Measurements from ENCODE around the gene LKAAEAR1.
"Not testable (repeated sequence)": the region's sequence is repeated elsewhere in the genome, so short reads cannot be mapped to it uniquely, and the experiment has no call there.

Gene LKAAEAR1

GRCh38 chr20:64117432-64117777 is 33.2 kb upstream of the LKAAEAR1 start:
- H3K9me3 ChIP-seq (ENCODE audit: control insufficient read depth in 1 of 2, low read length in 2 of 2); H3K4me3 ChIP-seq (ENCODE audit: low read depth in 1 of 2, low read length in 2 of 2); H3K27ac ChIP-seq (ENCODE audit: low read depth, low read length); H3K36me3 ChIP-seq (ENCODE audit: control insufficient read depth in 1 of 2, insufficient read depth in 2 of 2, low read length in 2 of 2); H3K4me1 ChIP-seq (ENCODE audit: control insufficient read depth in 1 of 2, insufficient read depth in 2 of 2, low read length in 2 of 2); H3K9ac ChIP-seq (ENCODE audit: low read depth in 1 of 2, low read length in 2 of 2): not testable (repeated sequence)
- H3K27me3 ChIP-seq (ENCODE audit: control insufficient read depth in 1 of 2, insufficient read depth in 2 of 2, low read length in 2 of 2): peaks cover 0 to 12% of the 10 kb centered on the region in 2 donors

- peaks cover 0 to 9% of the 10 kb centered on the region in 2 donors for H3K27me3 ChIP-seq (ENCODE audit: control insufficient read depth in 1 of 2, insufficient read depth in 2 of 2, low read length in 2 of 2)
- H3K9ac ChIP-seq (ENCODE audit: low read depth in 1 of 2, low read length in 2 of 2): no peak overlapping the region
- H3K36me3 ChIP-seq (ENCODE audit: control insufficient read depth in 1 of 2, insufficient read depth in 2 of 2, low read length in 2 of 2): no peaks in the 10 kb centered on the region
- H3K9me3 ChIP-seq (ENCODE audit: control insufficient read depth in 1 of 2, low read length in 2 of 2): no peaks in the 10 kb centered on the region
- H3K27ac ChIP-seq (ENCODE audit: low read depth, low read length): no peak overlapping the region
- no peak overlapping the region for H3K4me3 ChIP-seq (ENCODE audit: low read depth in 1 of 2, low read length in 2 of 2)
- peaks cover 3 to 7% of the 10 kb centered on the region in 2 donors for H3K4me1 ChIP-seq (ENCODE audit: control insufficient read depth in 1 of 2, insufficient read depth in 2 of 2, low read length in 2 of 2)
Observed at GRCh38 chr20:64116541-64117431, 32.6 kb upstream of the LKAAEAR1 start.

- no peaks in the 10 kb centered on the region for H3K36me3 ChIP-seq (ENCODE audit: control insufficient read depth in 1 of 2, insufficient read depth in 2 of 2, low read length in 2 of 2)
Observed at GRCh38 chr20:64116016-64116415, 31.8 kb upstream of the LKAAEAR1 start.

GRCh38 chr20:64115171-64115911 is 31.1 kb upstream of the LKAAEAR1 start:
- Histone ChIP-seq H3K36me3 (ENCODE audit: control insufficient read depth in 1 of 2, insufficient read depth in 2 of 2, low read length in 2 of 2) (no peaks in the 10 kb centered on the region), H3K4me3 (ENCODE audit: low read depth in 1 of 2, low read length in 2 of 2) (no peak overlapping the region), H3K27ac (ENCODE audit: low read depth, low read length) (no peak overlapping the region), H3K27me3 (ENCODE audit: control insufficient read depth in 1 of 2, insufficient read depth in 2 of 2, low read length in 2 of 2) (no peaks in the 10 kb centered on the region), H3K9ac (ENCODE audit: low read depth in 1 of 2, low read length in 2 of 2) (no peak overlapping the region), H3K4me1 (ENCODE audit: control insufficient read depth in 1 of 2, insufficient read depth in 2 of 2, low read length in 2 of 2) (peaks cover 3 to 6% of the 10 kb centered on the region in 2 donors), H3K9me3 (ENCODE audit: control insufficient read depth in 1 of 2, low read length in 2 of 2) (no peaks in the 10 kb centered on the region)

More at GRCh38 chr20:64116016-64116415, 31.8 kb upstream of the LKAAEAR1 start:
- Histone ChIP-seq H3K9ac (ENCODE audit: low read depth in 1 of 2, low read length in 2 of 2) (no peak overlapping the region), H3K27me3 (ENCODE audit: control insufficient read depth in 1 of 2, insufficient read depth in 2 of 2, low read length in 2 of 2) (peaks cover 0 to 2% of the 10 kb centered on the region in 2 donors), H3K4me3 (ENCODE audit: low read depth in 1 of 2, low read length in 2 of 2) (no peak overlapping the region), H3K9me3 (ENCODE audit: control insufficient read depth in 1 of 2, low read length in 2 of 2) (no peaks in the 10 kb centered on the region), H3K27ac (ENCODE audit: low read depth, low read length) (no peak overlapping the region), H3K4me1 (ENCODE audit: control insufficient read depth in 1 of 2, insufficient read depth in 2 of 2, low read length in 2 of 2) (peaks cover 3 to 7% of the 10 kb centered on the region in 2 donors)

- Histone ChIP-seq H3K9ac (ENCODE audit: low read depth in 1 of 2, low read length in 2 of 2) (no peak overlapping the region), H3K27ac (ENCODE audit: low read depth, low read length) (no peak overlapping the region), H3K27me3 (ENCODE audit: control insufficient read depth in 1 of 2, insufficient read depth in 2 of 2, low read length in 2 of 2) (no peaks in the 10 kb centered on the region), H3K36me3 (ENCODE audit: control insufficient read depth in 1 of 2, insufficient read depth in 2 of 2, low read length in 2 of 2) (no peaks in the 10 kb centered on the region), H3K9me3 (ENCODE audit: control insufficient read depth in 1 of 2, low read length in 2 of 2) (no peaks in the 10 kb centered on the region), H3K4me1 (ENCODE audit: control insufficient read depth in 1 of 2, insufficient read depth in 2 of 2, low read length in 2 of 2) (no peaks in the 10 kb centered on the region), H3K4me3 (ENCODE audit: low read depth in 1 of 2, low read length in 2 of 2) (no peak overlapping the region)
Observed at GRCh38 chr20:64114356-64114971, 30.3 kb upstream of the LKAAEAR1 start.

GRCh38 chr20:64113796-64114355 is 29.7 kb upstream of the LKAAEAR1 start:
- no peaks in the 10 kb centered on the region for H3K4me1 ChIP-seq (ENCODE audit: control insufficient read depth in 1 of 2, insufficient read depth in 2 of 2, low read length in 2 of 2)
- no peaks in the 10 kb centered on the region for H3K36me3 ChIP-seq (ENCODE audit: control insufficient read depth in 1 of 2, insufficient read depth in 2 of 2, low read length in 2 of 2)

GRCh38 chr20:64113444-64113775 is 29.2 kb upstream of the LKAAEAR1 start:
- H3K36me3 ChIP-seq (ENCODE audit: control insufficient read depth in 1 of 2, insufficient read depth in 2 of 2, low read length in 2 of 2): no peaks in the 10 kb centered on the region
- no peak overlapping the region for H3K27ac ChIP-seq (ENCODE audit: low read depth, low read length)
- no peaks in the 10 kb centered on the region for H3K4me1 ChIP-seq (ENCODE audit: control insufficient read depth in 1 of 2, insufficient read depth in 2 of 2, low read length in 2 of 2)
- no peak overlapping the region for H3K4me3 ChIP-seq (ENCODE audit: low read depth in 1 of 2, low read length in 2 of 2)
- H3K27me3 ChIP-seq (ENCODE audit: control insufficient read depth in 1 of 2, insufficient read depth in 2 of 2, low read length in 2 of 2): no peaks in the 10 kb centered on the region
- H3K9ac ChIP-seq (ENCODE audit: low read depth in 1 of 2, low read length in 2 of 2): no peak overlapping the region
- no peaks in the 10 kb centered on the region for H3K9me3 ChIP-seq (ENCODE audit: control insufficient read depth in 1 of 2, low read length in 2 of 2)

More at GRCh38 chr20:64113796-64114355, 29.7 kb upstream of the LKAAEAR1 start:
- Histone ChIP-seq H3K27me3 (ENCODE audit: control insufficient read depth in 1 of 2, insufficient read depth in 2 of 2, low read length in 2 of 2) (no peaks in the 10 kb centered on the region), H3K9ac (ENCODE audit: low read depth in 1 of 2, low read length in 2 of 2) (no peak overlapping the region), H3K27ac (ENCODE audit: low read depth, low read length) (no peak overlapping the region), H3K9me3 (ENCODE audit: control insufficient read depth in 1 of 2, low read length in 2 of 2) (no peaks in the 10 kb centered on the region), H3K4me3 (ENCODE audit: low read depth in 1 of 2, low read length in 2 of 2) (no peak overlapping the region)

- no peaks in the 10 kb centered on the region for H3K36me3 ChIP-seq (ENCODE audit: control insufficient read depth in 1 of 2, insufficient read depth in 2 of 2, low read length in 2 of 2)
- H3K4me3 ChIP-seq (ENCODE audit: low read depth in 1 of 2, low read length in 2 of 2): no peak overlapping the region
- no peaks in the 10 kb centered on the region for H3K4me1 ChIP-seq (ENCODE audit: control insufficient read depth in 1 of 2, insufficient read depth in 2 of 2, low read length in 2 of 2)
- H3K27ac ChIP-seq (ENCODE audit: low read depth, low read length): no peak overlapping the region
- no peaks in the 10 kb centered on the region for H3K9me3 ChIP-seq (ENCODE audit: control insufficient read depth in 1 of 2, low read length in 2 of 2)
- H3K27me3 ChIP-seq (ENCODE audit: control insufficient read depth in 1 of 2, insufficient read depth in 2 of 2, low read length in 2 of 2): no peaks in the 10 kb centered on the region
- no peak overlapping the region for H3K9ac ChIP-seq (ENCODE audit: low read depth in 1 of 2, low read length in 2 of 2)
Observed at GRCh38 chr20:64112691-64113443, 28.7 kb upstream of the LKAAEAR1 start.

- H3K4me1 ChIP-seq (ENCODE audit: control insufficient read depth in 1 of 2, insufficient read depth in 2 of 2, low read length in 2 of 2): no peaks in the 10 kb centered on the region
- H3K27me3 ChIP-seq (ENCODE audit: control insufficient read depth in 1 of 2, insufficient read depth in 2 of 2, low read length in 2 of 2): no peaks in the 10 kb centered on the region
- no peak overlapping the region for H3K4me3 ChIP-seq (ENCODE audit: low read depth in 1 of 2, low read length in 2 of 2)
- H3K36me3 ChIP-seq (ENCODE audit: control insufficient read depth in 1 of 2, insufficient read depth in 2 of 2, low read length in 2 of 2): no peaks in the 10 kb centered on the region
- H3K9ac ChIP-seq (ENCODE audit: low read depth in 1 of 2, low read length in 2 of 2): no peak overlapping the region
- no peak overlapping the region for H3K27ac ChIP-seq (ENCODE audit: low read depth, low read length)
- no peaks in the 10 kb centered on the region for H3K9me3 ChIP-seq (ENCODE audit: control insufficient read depth in 1 of 2, low read length in 2 of 2)
Observed at GRCh38 chr20:64111841-64112641, 27.8 kb upstream of the LKAAEAR1 start.
